ENCODE data around the gene SMIM31. TPM values are rescaled to one million over a fixed set of nuclear protein-coding genes. Genes with fewer than 3 reads are reported as not detected.

Gene SMIM31
- total RNA-seq, 4 donors from 2014 or later, result not detected

GRCh38 chr4:164730705-164731393, 23.1 kb upstream of the SMIM31 start:
- 57% methylated on average over 4 of the region's 4 CpGs for WGBS
- Histone ChIP-seq H3K27ac (no peak overlapping the region), H3K36me3 (no peaks in the 10 kb centered on the region), H3K9me3 (no peaks in the 10 kb centered on the region), H3K4me1 (no peaks in the 10 kb centered on the region), H3K27me3 (no peaks in the 10 kb centered on the region), H3K4me3 (no peak overlapping the region)
- TF ChIP-seq POLR2AphosphoS5 (IDR thresholded peaks at IDR 0.05) (no peak), CTCF (IDR thresholded peaks at IDR 0.05) (no peak), EP300 (IDR thresholded peaks at IDR 0.05) (no peak), POLR2A (IDR thresholded peaks at IDR 0.05) (no peak)
- no peak for DNase-seq (ENCODE audit: low spot score in 2 of 2)

- DNase-seq (ENCODE audit: low spot score in 2 of 2), result no peak
- H3K4me3 ChIP-seq, result no peak overlapping the region
- H3K27ac ChIP-seq, result no peak overlapping the region
- TF ChIP-seq CTCF (IDR thresholded peaks at IDR 0.05) (peak; percentile 25 to 77), POLR2A (IDR thresholded peaks at IDR 0.05) (no peak), EP300 (IDR thresholded peaks at IDR 0.05) (no peak), POLR2AphosphoS5 (IDR thresholded peaks at IDR 0.05) (no peak)
- no peaks in the 10 kb centered on the region for H3K4me1 ChIP-seq
- no peaks in the 10 kb centered on the region for H3K36me3 ChIP-seq
- 30% methylated on average over 5 of the region's 5 CpGs for WGBS
- no peaks in the 10 kb centered on the region for H3K27me3 ChIP-seq
- H3K9me3 ChIP-seq, result no peaks in the 10 kb centered on the region
Observed at GRCh38 chr4:164731827-164732474, 22.0 kb upstream of the SMIM31 start.

GRCh38 chr4:164734484-164734883, 19.4 kb upstream of the SMIM31 start:
- H3K4me3 ChIP-seq, result no peak overlapping the region
- no peaks in the 10 kb centered on the region for H3K36me3 ChIP-seq
- no peaks in the 10 kb centered on the region for H3K4me1 ChIP-seq
- no peaks in the 10 kb centered on the region for H3K9me3 ChIP-seq
- TF ChIP-seq POLR2AphosphoS5 (IDR thresholded peaks at IDR 0.05) (no peak), EP300 (IDR thresholded peaks at IDR 0.05) (no peak), CTCF (IDR thresholded peaks at IDR 0.05) (no peak), POLR2A (IDR thresholded peaks at IDR 0.05) (no peak)
- no peaks in the 10 kb centered on the region for H3K27me3 ChIP-seq
- WGBS, result 60% methylated on average over 7 of the region's 7 CpGs
- no peak for DNase-seq (ENCODE audit: low spot score in 2 of 2)
- H3K27ac ChIP-seq, result no peak overlapping the region

- no peak for DNase-seq (ENCODE audit: low spot score in 2 of 2)
- Histone ChIP-seq H3K27ac (no peak overlapping the region), H3K4me3 (no peak overlapping the region), H3K4me1 (no peaks in the 10 kb centered on the region), H3K36me3 (no peaks in the 10 kb centered on the region), H3K27me3 (peaks cover 2% of the 10 kb centered on the region), H3K9me3 (no peaks in the 10 kb centered on the region)
- TF ChIP-seq CTCF (IDR thresholded peaks at IDR 0.05) (no peak), POLR2AphosphoS5 (IDR thresholded peaks at IDR 0.05) (no peak), EP300 (IDR thresholded peaks at IDR 0.05) (no peak), POLR2A (IDR thresholded peaks at IDR 0.05) (no peak)
- WGBS, result 55% methylated on average over 3 of the region's 3 CpGs
Observed at GRCh38 chr4:164748375-164748774, 5.6 kb upstream of the SMIM31 start.

- TF ChIP-seq POLR2A (IDR thresholded peaks at IDR 0.05) (no peak), EP300 (IDR thresholded peaks at IDR 0.05) (no peak), POLR2AphosphoS5 (IDR thresholded peaks at IDR 0.05) (no peak)
- no peak for DNase-seq (ENCODE audit: low spot score in 2 of 2)
- Histone ChIP-seq H3K4me1 (no peaks in the 10 kb centered on the region), H3K36me3 (no peaks in the 10 kb centered on the region), H3K27ac (no peak overlapping the region), H3K9me3 (no peaks in the 10 kb centered on the region), H3K4me3 (no peak overlapping the region), H3K27me3 (no peaks in the 10 kb centered on the region)
- 92% methylated on average over 1 of the region's 1 CpG for WGBS
Observed at GRCh38 chr4:164755432-164755831, 1.5 kb downstream of the SMIM31 start.
